Adrenal gland (tissue), 12 donors: ENCODE results near the gene KCNA1. TPM values are rescaled to one million over a fixed set of nuclear protein-coding genes. Genes with fewer than 3 reads are reported as not detected.

Source experiments
- DNase-seq, 7 donors: peaks; one replicate each; pipeline ENCODE4 v3.0.0-alpha.2; 2019 to 2020
- H3K27ac ChIP-seq, 5 donors: fragments of 200-600 bp; sonication (generic) in 4 of 5; 1 replicate in 3 of 5; 2 replicates in 2 of 5; pipeline versions ENCODE4 v1.5.1 to v1.8.0; 2016 to 2020; ENCODE audit warnings: mild to moderate bottlenecking in 1 of 5
- H3K27me3 ChIP-seq: fragments of 200-600 bp; 2 replicates; pipeline ENCODE4 v1.8.0; 2021
- H3K36me3 ChIP-seq, 2 donors: fragments of 200-600 bp; replicated peaks in 1 of 2; 1 replicate in 1 of 2; 2 replicates in 1 of 2; pipeline versions ENCODE4 v1.5.1 to v1.8.0; 2018 to 2022
- H3K4me1 ChIP-seq, 2 donors: fragments of 200-600 bp; replicated peaks in 1 of 2; 1 replicate in 1 of 2; 2 replicates in 1 of 2; pipeline versions ENCODE4 v1.5.1 to v1.8.0; 2018 to 2021
- H3K4me3 ChIP-seq, 4 donors: fragments of 200-600 bp; sonication (generic) in 3 of 4; one replicate each; pipeline ENCODE4 v1.5.1; 2016 to 2018
- H3K9me3 ChIP-seq, 3 donors: fragments of 200-600 bp; sonication (generic) in 1 of 3; replicated peaks in 1 of 3; 1 replicate in 2 of 3; 2 replicates in 1 of 3; pipeline versions ENCODE4 v1.5.1 to v1.8.0; 2016 to 2021
- CTCF ChIP-seq, 6 experiments: fragments of 450-650 bp in 4 of 6; fragments of 200-600 bp in 2 of 6; sonication (generic) in 1 of 6; IDR thresholded peaks; 1 replicate in 5 of 6; 2 replicates in 1 of 6; pipeline versions ENCODE4 v1.5.1 to v1.8.0; 2016 to 2021; ENCODE audit warnings: antibody characterized with exemption in 6 of 6, mild to moderate bottlenecking in 2 of 6, moderate library complexity in 1 of 6
- POLR2A ChIP-seq, 2 donors: fragments of 450-650 bp; IDR thresholded peaks; one replicate each; pipeline ENCODE4 v1.6.1; 2017; ENCODE audit warnings: antibody characterized with exemption in 2 of 2, mild to moderate bottlenecking in 2 of 2, moderate library complexity in 1 of 2
- WGBS, 4 donors: extraction: QIAGEN DNeasy Blood & Tissue Kit in 2 of 4; methylation state at CpG; one replicate each; pipeline versions ENCODE4 v1.1.5 to v1.1.7; 2013 to 2017; 5-methylcytosine and 5-hydroxymethylcytosine counted together
- intact Hi-C, 2 donors: fragments of 100-400 bp; cut with DNase I; formaldehyde crosslinking; loops; one replicate each; pipeline versions ENCODE4 v1.14.1 to v1.15.0; 2022 to 2023
- polyA plus RNA-seq, 3 donors: library from polyadenylated mRNA; stranded (reverse); fragments of 200-250 nt in 2 of 3; fragments of 350-450 nt in 1 of 3; fragmentation: Illumina TruSeq in 1 of 3; extraction: RNeasy Lipid Tissue Mini Kit (QIAGEN cat#74804) in 1 of 3; gene quantifications; one replicate each; pipeline ENCODE4 v1.2.3, GENCODE V29; 2013 to 2014
- total RNA-seq, 9 donors: library from RNA; depleted of rRNA in 4 of 9; stranded (reverse); fragments of >200 nt in 4 of 9; fragments of 120-200 nt in 1 of 9; fragmentation: NEBNext Ultra II Directional in 1 of 9; extraction: Animal tissue kit (Norgen Biotek cat#: 25700) in 1 of 9; gene quantifications; one replicate each; pipeline versions ENCODE4 v1.1.0 to v1.2.4, GENCODE V29; 2013 to 2023
- donor health status: healthy with polysubstance abuse.
- donor health status: Bipolar disorder and iron deficiency.
- donor health status: DM: yes; HTN: yes; CAD: no.
- donor health status: DM: no; HTN: no; CAD: no.
- donor health status: DM: no; HTN: no; CAD: no.
- donor health status: DM: yes; HTN: yes; CAD: no.

The KCNA1 gene
- total and polyA plus RNA-seq, 12 donors: under 0.01 TPM; not detected in 11

- intact Hi-C loops: no loop called here
Observed at GRCh38 chr12:4905316-4905715, 4.4 kb upstream of the KCNA1 start.

GRCh38 chr12:4908684-4909409 lies 858 bp upstream of the KCNA1 start:
- peaks cover 6 to 12% of the 10 kb centered on the region in 2 donors for H3K4me1 ChIP-seq
- intact Hi-C loops: no loop called here
- H3K27ac ChIP-seq: no peak overlapping the region
- 1 to 3% (median 2%) methylated on average over 25 to 31 of the region's 31 CpGs for WGBS, 4 donors
- no peaks in the 10 kb centered on the region for H3K36me3 ChIP-seq
- H3K4me3 ChIP-seq: peak overlapping the region in 1 of 4 donors; percentile 54
- no peaks in the 10 kb centered on the region for H3K9me3 ChIP-seq
- no peak for DNase-seq
- TF ChIP-seq POLR2A (IDR thresholded peaks at IDR 0.05) (no peak), CTCF (IDR thresholded peaks at IDR 0.05) (no peak)
- peaks cover 45% of the 10 kb centered on the region for H3K27me3 ChIP-seq

More at GRCh38 chr12:4905316-4905715, 4.4 kb upstream of the KCNA1 start:
- no peak for TF ChIP-seq POLR2A (IDR thresholded peaks at IDR 0.05)
- no peak for TF ChIP-seq CTCF (IDR thresholded peaks at IDR 0.05)
- no peak overlapping the region for H3K4me3 ChIP-seq
- no peaks in the 10 kb centered on the region for H3K36me3 ChIP-seq
- peaks cover 6 to 11% of the 10 kb centered on the region in 2 donors for H3K4me1 ChIP-seq
- DNase-seq: no peak
- H3K27me3 ChIP-seq: peaks cover 25% of the 10 kb centered on the region
- H3K9me3 ChIP-seq: no peaks in the 10 kb centered on the region
- no peak overlapping the region for H3K27ac ChIP-seq

- no peak for TF ChIP-seq POLR2A (IDR thresholded peaks at IDR 0.05)
- TF ChIP-seq CTCF (IDR thresholded peaks at IDR 0.05): no peak
- no peak for DNase-seq
- H3K4me3 ChIP-seq: peak overlapping the region in 1 of 4 donors; percentile 54
- no peak overlapping the region for H3K27ac ChIP-seq
- peaks cover 6 to 12% of the 10 kb centered on the region in 2 donors for H3K4me1 ChIP-seq
- intact Hi-C loops: no loop called here
- 0 to 3% (median 1%) methylated on average over 8 to 24 of the region's 24 CpGs for WGBS, 4 donors
- H3K36me3 ChIP-seq: no peaks in the 10 kb centered on the region
- no peaks in the 10 kb centered on the region for H3K9me3 ChIP-seq
- H3K27me3 ChIP-seq: peaks cover 45% of the 10 kb centered on the region
Observed at GRCh38 chr12:4909410-4909733, 333 bp upstream of the KCNA1 start.

- Histone ChIP-seq H3K4me3 (peak overlapping the region in 2 of 4 donors; percentile 11 to 54), H3K27me3 (peaks cover 45% of the 10 kb centered on the region), H3K4me1 (peaks cover 6 to 12% of the 10 kb centered on the region in 2 donors), H3K36me3 (no peaks in the 10 kb centered on the region), H3K27ac (no peak overlapping the region), H3K9me3 (no peaks in the 10 kb centered on the region)
- DNase-seq: no peak
- intact Hi-C loops: no loop called here
- 2 to 4% (median 2%) methylated on average over 28 to 49 of the region's 49 CpGs for WGBS, 4 donors
- TF ChIP-seq POLR2A (IDR thresholded peaks at IDR 0.05) (no peak), CTCF (IDR thresholded peaks at IDR 0.05) (no peak)
Observed at GRCh38 chr12:4910502-4911315, 1.0 kb downstream of the KCNA1 start.
